Choroid plexus epithelial cell (primary cell): ENCODE measurements around the gene FAXDC2.

ENCODE experiments used
- DNase-seq: peaks from one replicate; pipeline ENCODE4 v3.0.0-alpha.2; 2010; ENCODE audit warnings: low read depth
- H3K4me3 ChIP-seq: 2 replicates; pipeline ENCODE4 v1.5.1; 2011; ENCODE audit warnings: low read depth, mild to moderate bottlenecking, control low read depth, low read length, moderate library complexity
- CTCF ChIP-seq: conservative IDR thresholded peaks from 2 replicates; pipeline ENCODE4 v1.5.1; 2011; ENCODE audit warnings: low read depth, mild to moderate bottlenecking, control low read depth, inconsistent platforms, low read length, moderate library complexity

FAXDC2 gene

GRCh38 chr5:154779105-154779504, 71.3 kb downstream of the FAXDC2 start:
- no peak for TF ChIP-seq CTCF
- no peak overlapping the region for H3K4me3 ChIP-seq
- DNase-seq = peak; percentile 86

- no peak for DNase-seq
- TF ChIP-seq CTCF = no peak
- no peak overlapping the region for H3K4me3 ChIP-seq
Measured at GRCh38 chr5:154778534-154778933, 71.9 kb downstream of the FAXDC2 start.

- no peak for TF ChIP-seq CTCF
- DNase-seq = no peak
- H3K4me3 ChIP-seq = no peak overlapping the region
Measured at GRCh38 chr5:154776167-154776566, 74.2 kb downstream of the FAXDC2 start.

GRCh38 chr5:154773326-154773725, 77.1 kb downstream of the FAXDC2 start:
- no peak for DNase-seq
- no peak overlapping the region for H3K4me3 ChIP-seq
- TF ChIP-seq CTCF = no peak

GRCh38 chr5:154771383-154771901, 79.0 kb downstream of the FAXDC2 start:
- no peak overlapping the region for H3K4me3 ChIP-seq

GRCh38 chr5:154770111-154770510, 80.3 kb downstream of the FAXDC2 start:
- no peak for TF ChIP-seq CTCF
- no peak for DNase-seq
- no peak overlapping the region for H3K4me3 ChIP-seq

More at GRCh38 chr5:154771383-154771901, 79.0 kb downstream of the FAXDC2 start:
- peak; percentile 31 for TF ChIP-seq CTCF
- DNase-seq = peak; percentile 84
